Neural cell (in vitro differentiated cells): ENCODE data around the gene PCSK9.

Source experiments
- EZH2 ChIP-seq: fragments of 200-600, 300-800 bp; shearing (Covaris generic), sonication (generic); IDR thresholded peaks from 2 replicates; pipeline ENCODE4 v1.6.1; 2014; ENCODE audit warnings: antibody characterized with exemption, low read length, borderline replicate concordance, mild to moderate bottlenecking; ENCODE audit not compliant: insufficient read depth, poor library complexity, severe bottlenecking
- POLR2AphosphoS5 ChIP-seq: IDR thresholded peaks from 2 replicates; pipeline ENCODE4 v1.6.1; 2012
- RAD21 ChIP-seq: fragments of 450-650 bp; conservative IDR thresholded peaks from 2 replicates; pipeline ENCODE4 v1.6.1; 2014; ENCODE audit warnings: antibody characterized with exemption, mild to moderate bottlenecking, moderate library complexity
- TAF1 ChIP-seq: IDR thresholded peaks from 2 replicates; pipeline ENCODE4 v1.6.1; 2012; ENCODE audit warnings: low read depth
- TF ChIP-seq, protein P1 (sequence below): fragments of 450-650 bp; IDR thresholded peaks from 2 replicates; pipeline ENCODE4 v1.5.1; 2014; ENCODE audit warnings: antibody characterized with exemption, mild to moderate bottlenecking, moderate library complexity; ENCODE audit not compliant: poor library complexity, severe bottlenecking
- TF ChIP-seq, protein P2 (sequence below): IDR thresholded peaks from 2 replicates; pipeline ENCODE4 v1.6.1; 2012; ENCODE audit warnings: borderline replicate concordance

DNA sequence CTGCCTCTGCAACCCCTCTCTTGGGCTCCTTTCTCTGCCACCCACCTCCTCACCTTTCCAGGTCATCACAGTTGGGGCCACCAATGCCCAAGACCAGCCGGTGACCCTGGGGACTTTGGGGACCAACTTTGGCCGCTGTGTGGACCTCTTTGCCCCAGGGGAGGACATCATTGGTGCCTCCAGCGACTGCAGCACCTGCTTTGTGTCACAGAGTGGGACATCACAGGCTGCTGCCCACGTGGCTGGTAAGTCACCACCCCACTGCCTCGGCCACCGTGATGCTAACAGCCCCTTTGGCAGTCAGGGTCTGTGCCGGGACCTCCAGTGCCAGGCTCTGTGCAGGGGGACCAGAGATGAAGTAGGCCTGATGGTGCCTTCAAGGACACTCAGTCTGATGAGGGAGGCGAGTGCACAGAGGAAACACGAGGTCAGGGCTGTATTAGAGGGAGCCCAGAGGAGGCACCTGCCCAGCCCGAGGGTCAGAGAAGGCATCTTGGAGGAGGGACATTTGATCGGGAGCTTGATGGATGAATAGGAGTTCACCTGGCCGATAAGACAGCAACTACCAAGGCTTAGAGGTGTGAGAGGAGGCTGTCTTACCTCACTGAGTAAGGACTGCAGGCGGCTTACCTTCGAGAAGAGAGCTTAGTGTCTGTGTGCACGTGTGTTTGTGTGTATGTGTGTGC lies 18.1 kb downstream of the PCSK9 start:
- TF ChIP-seq, protein P1, sequence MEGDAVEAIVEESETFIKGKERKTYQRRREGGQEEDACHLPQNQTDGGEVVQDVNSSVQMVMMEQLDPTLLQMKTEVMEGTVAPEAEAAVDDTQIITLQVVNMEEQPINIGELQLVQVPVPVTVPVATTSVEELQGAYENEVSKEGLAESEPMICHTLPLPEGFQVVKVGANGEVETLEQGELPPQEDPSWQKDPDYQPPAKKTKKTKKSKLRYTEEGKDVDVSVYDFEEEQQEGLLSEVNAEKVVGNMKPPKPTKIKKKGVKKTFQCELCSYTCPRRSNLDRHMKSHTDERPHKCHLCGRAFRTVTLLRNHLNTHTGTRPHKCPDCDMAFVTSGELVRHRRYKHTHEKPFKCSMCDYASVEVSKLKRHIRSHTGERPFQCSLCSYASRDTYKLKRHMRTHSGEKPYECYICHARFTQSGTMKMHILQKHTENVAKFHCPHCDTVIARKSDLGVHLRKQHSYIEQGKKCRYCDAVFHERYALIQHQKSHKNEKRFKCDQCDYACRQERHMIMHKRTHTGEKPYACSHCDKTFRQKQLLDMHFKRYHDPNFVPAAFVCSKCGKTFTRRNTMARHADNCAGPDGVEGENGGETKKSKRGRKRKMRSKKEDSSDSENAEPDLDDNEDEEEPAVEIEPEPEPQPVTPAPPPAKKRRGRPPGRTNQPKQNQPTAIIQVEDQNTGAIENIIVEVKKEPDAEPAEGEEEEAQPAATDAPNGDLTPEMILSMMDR, result no peak
- no peak for TF ChIP-seq EZH2
- TF ChIP-seq, protein P2, sequence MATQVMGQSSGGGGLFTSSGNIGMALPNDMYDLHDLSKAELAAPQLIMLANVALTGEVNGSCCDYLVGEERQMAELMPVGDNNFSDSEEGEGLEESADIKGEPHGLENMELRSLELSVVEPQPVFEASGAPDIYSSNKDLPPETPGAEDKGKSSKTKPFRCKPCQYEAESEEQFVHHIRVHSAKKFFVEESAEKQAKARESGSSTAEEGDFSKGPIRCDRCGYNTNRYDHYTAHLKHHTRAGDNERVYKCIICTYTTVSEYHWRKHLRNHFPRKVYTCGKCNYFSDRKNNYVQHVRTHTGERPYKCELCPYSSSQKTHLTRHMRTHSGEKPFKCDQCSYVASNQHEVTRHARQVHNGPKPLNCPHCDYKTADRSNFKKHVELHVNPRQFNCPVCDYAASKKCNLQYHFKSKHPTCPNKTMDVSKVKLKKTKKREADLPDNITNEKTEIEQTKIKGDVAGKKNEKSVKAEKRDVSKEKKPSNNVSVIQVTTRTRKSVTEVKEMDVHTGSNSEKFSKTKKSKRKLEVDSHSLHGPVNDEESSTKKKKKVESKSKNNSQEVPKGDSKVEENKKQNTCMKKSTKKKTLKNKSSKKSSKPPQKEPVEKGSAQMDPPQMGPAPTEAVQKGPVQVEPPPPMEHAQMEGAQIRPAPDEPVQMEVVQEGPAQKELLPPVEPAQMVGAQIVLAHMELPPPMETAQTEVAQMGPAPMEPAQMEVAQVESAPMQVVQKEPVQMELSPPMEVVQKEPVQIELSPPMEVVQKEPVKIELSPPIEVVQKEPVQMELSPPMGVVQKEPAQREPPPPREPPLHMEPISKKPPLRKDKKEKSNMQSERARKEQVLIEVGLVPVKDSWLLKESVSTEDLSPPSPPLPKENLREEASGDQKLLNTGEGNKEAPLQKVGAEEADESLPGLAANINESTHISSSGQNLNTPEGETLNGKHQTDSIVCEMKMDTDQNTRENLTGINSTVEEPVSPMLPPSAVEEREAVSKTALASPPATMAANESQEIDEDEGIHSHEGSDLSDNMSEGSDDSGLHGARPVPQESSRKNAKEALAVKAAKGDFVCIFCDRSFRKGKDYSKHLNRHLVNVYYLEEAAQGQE, result no peak
- TF ChIP-seq TAF1, result no peak
- no peak for TF ChIP-seq POLR2AphosphoS5
- no peak for TF ChIP-seq RAD21
